A549 (cell line): Measurements from ENCODE around the gene OXLD1. TPM values are rescaled to one million over a fixed set of nuclear protein-coding genes. Genes with fewer than 3 reads are reported as not detected.
A peak's percentile ranks its signal among the peaks of the same experiment; 100 is the strongest.

ENCODE experiments used
- ATAC-seq, 2 experiments: fragments of 200-7000 bp in 1 of 2; fragments of >200 bp in 1 of 2; cut with Nextera tagmentation in 1 of 2; cut with Tn5 transposase in 1 of 2; 3 replicates each; pipeline versions ENCODE4 v1.8.0 to v1.9.1; 2018 to 2020; ENCODE audit warnings: mild to moderate bottlenecking in 1 of 2, moderate library complexity in 1 of 2
- CTCF ChIA-PET: fragments of 300-600 bp; sonication (Branson Sonifier 250); formaldehyde crosslinking; extraction: SDS; loops from one replicate; lab custom pipeline; 2021; ENCODE audit warnings: antibody characterized with exemption, inconsistent platforms; lab: Yijun Ruan, JAX
- POLR2A ChIA-PET: fragments of 350-600 bp; formaldehyde crosslinking; extraction: SDS; loops from one replicate; lab custom pipeline; 2021; ENCODE audit warnings: antibody characterized with exemption, inconsistent platforms; lab: Yijun Ruan, JAX
- DNase-seq, 2 experiments: peaks; one replicate each; pipeline versions ENCODE4 v3.0.0 to v3.0.0-alpha.2; 2011 to 2016; ENCODE audit warnings: low read depth in 1 of 2, low spot score in 1 of 2
- FAIRE-seq: peaks from 2 replicates; lab custom pipeline; 2011; peaks lifted over from hg19 to GRCh38; lab: Jason Lieb, UNC
- H3K27ac ChIP-seq, 2 experiments: fragments of >200 bp; sonication (Bioruptor Twin); formaldehyde crosslinking; 3 replicates each; pipeline ENCODE4 v1.5.1; 2016 to 2017
- H3K4me1 ChIP-seq: fragments of >200 bp; sonication (Bioruptor Twin); formaldehyde crosslinking; 3 replicates; pipeline ENCODE4 v1.6.1; 2016
- H3K4me2 ChIP-seq: fragments of >200 bp; sonication (Bioruptor Twin); formaldehyde crosslinking; 3 replicates; pipeline ENCODE4 v1.6.1; 2016
- H3K4me3 ChIP-seq: fragments of >200 bp; sonication (Bioruptor Twin); formaldehyde crosslinking; 3 replicates; pipeline ENCODE4 v1.5.1; 2016
- H3K9me3 ChIP-seq: fragments of >200 bp; sonication (Bioruptor Twin); formaldehyde crosslinking; 3 replicates; pipeline ENCODE4 v1.6.1; 2016
- BHLHE40 ChIP-seq: IDR thresholded peaks from 2 replicates; pipeline ENCODE4 v1.6.1; 2012; ENCODE audit warnings: low read depth, low read length, inconsistent platforms
- CHD4 ChIP-seq: fragments of 200-600 bp; sonication (generic); IDR thresholded peaks from 2 replicates; pipeline ENCODE4 v1.6.1; 2016; ENCODE audit warnings: antibody characterized with exemption, mild to moderate bottlenecking, borderline replicate concordance
- EP300 ChIP-seq, 2 experiments: fragments of >200 bp; sonication (Bioruptor Twin); formaldehyde crosslinking; IDR thresholded peaks; 2 replicates in 1 of 2; 3 replicates in 1 of 2; pipeline ENCODE4 v1.6.1; 2016 to 2017
- HMGXB4 ChIP-seq: fragments of 250-450 bp; sonication (Bioruptor Pico); IDR thresholded peaks from 2 replicates; pipeline ENCODE4 v1.5.0; 2021; ENCODE audit warnings: mild to moderate bottlenecking, moderate library complexity, borderline replicate concordance
- MAX ChIP-seq: IDR thresholded peaks from 2 replicates; pipeline ENCODE4 v1.6.1; 2012
- MAZ ChIP-seq: fragments of 150-350 bp; IDR thresholded peaks from 2 replicates; pipeline ENCODE4 v1.6.1; 2014; ENCODE audit warnings: antibody characterized with exemption, low read depth, low read length, borderline replicate concordance
- NFE2L2 ChIP-seq: fragments of 150-350 bp; conservative IDR thresholded peaks from 2 replicates; pipeline ENCODE4 v1.6.1; 2014; ENCODE audit warnings: low read length
- NPAS2 ChIP-seq: fragments of 250-450 bp; sonication (Bioruptor Pico); IDR thresholded peaks from 2 replicates; pipeline ENCODE4 v1.8.0; 2022; ENCODE audit warnings: mild to moderate bottlenecking, moderate library complexity, borderline replicate concordance
- POLR2A ChIP-seq: IDR thresholded peaks from 2 replicates; pipeline ENCODE4 v1.6.1; 2012; ENCODE audit warnings: mild to moderate bottlenecking, low read length
- POLR2AphosphoS2 ChIP-seq: conservative IDR thresholded peaks from 2 replicates; pipeline ENCODE4 v1.6.1; 2012; ENCODE audit warnings: low read length, improper control_type of control experiment, inconsistent platforms
- RCOR1 ChIP-seq: fragments of 150-350 bp; IDR thresholded peaks from 2 replicates; pipeline ENCODE4 v1.6.1; 2014; ENCODE audit warnings: antibody characterized with exemption, low read length, low read depth
- TP53 ChIP-seq: fragments of 250-450 bp; sonication (Bioruptor Pico); IDR thresholded peaks from 2 replicates; pipeline ENCODE4 v1.5.0; 2021; ENCODE audit warnings: mild to moderate bottlenecking, moderate library complexity
- WGBS: methylation state at CpG from one replicate; pipeline ENCODE4 v1.1.6; 2017; ENCODE audit errors: missing lambda C conversion rate; 5-methylcytosine and 5-hydroxymethylcytosine counted together
- polyA plus RNA-seq, 4 experiments: library from polyadenylated mRNA; depleted of rRNA in 3 of 4; stranded (reverse); fragments of >200 nt; fragmentation: RNase III in 1 of 4; extraction: RNeasy Plus Mini Kit Qiagen cat#74134 plus additional on column Dnase treatment in 1 of 4; gene quantifications; 2 replicates in 3 of 4; 3 replicates in 1 of 4; pipeline ENCODE4 v1.2.3, GENCODE V29; 2011 to 2017
- TF ChIP-seq, protein P1 (sequence below): fragments of 200-600 bp; sonication (generic); IDR thresholded peaks from 2 replicates; pipeline ENCODE4 v1.6.1; 2016; ENCODE audit warnings: antibody characterized with exemption, mild to moderate bottlenecking, moderate library complexity
- TF ChIP-seq, protein P2 (sequence below): fragments of 150-350 bp; IDR thresholded peaks from 2 replicates; pipeline ENCODE4 v1.6.1; 2014; ENCODE audit warnings: low read depth, mild to moderate bottlenecking, low read length
- TF ChIP-seq, protein P3 (sequence below): fragments of 450-650 bp; IDR thresholded peaks from 2 replicates; pipeline ENCODE4 v1.6.1; 2014; ENCODE audit warnings: antibody characterized with exemption
- TF ChIP-seq, protein P4 (sequence below): fragments of >200 bp; sonication (Bioruptor Twin); formaldehyde crosslinking; IDR thresholded peaks from 3 replicates; pipeline ENCODE4 v1.6.1; 2016

Gene OXLD1
- polyA plus RNA-seq, 2 of the 4 experiments (the other 2 are of a cell fraction) = 38.7 to 47.1 TPM

GRCh38 chr17:81652906-81653771 is 13.3 kb downstream of the OXLD1 start:
- Histone ChIP-seq H3K4me2 (no peak overlapping the region), H3K27ac (no peak overlapping the region), H3K4me3 (no peak overlapping the region), H3K4me1 (peaks cover 14% of the 10 kb centered on the region), H3K9me3 (no peaks in the 10 kb centered on the region)
- no peak for FAIRE-seq
- CTCF ChIA-PET = interaction anchor here (1.1 to 1.4 kb wide), 2 partner anchors 13 to 53 kb away, joined by 3 to 8 read pairs; no protein-coding TSS in a partner anchor
- POLR2A ChIA-PET = interaction anchor here (1.0 kb wide), 1 partner anchor 13 kb away, joined by 4 read pairs; the partner anchor contains the start of genes CCDC137 and OXLD1
- TF ChIP-seq NPAS2 (CRISPR knock-in tag) = no peak
- TF ChIP-seq MAX = no peak
- TF ChIP-seq EP300 (IDR thresholded peaks at IDR 0.05) = no peak
- TF ChIP-seq, protein P1, sequence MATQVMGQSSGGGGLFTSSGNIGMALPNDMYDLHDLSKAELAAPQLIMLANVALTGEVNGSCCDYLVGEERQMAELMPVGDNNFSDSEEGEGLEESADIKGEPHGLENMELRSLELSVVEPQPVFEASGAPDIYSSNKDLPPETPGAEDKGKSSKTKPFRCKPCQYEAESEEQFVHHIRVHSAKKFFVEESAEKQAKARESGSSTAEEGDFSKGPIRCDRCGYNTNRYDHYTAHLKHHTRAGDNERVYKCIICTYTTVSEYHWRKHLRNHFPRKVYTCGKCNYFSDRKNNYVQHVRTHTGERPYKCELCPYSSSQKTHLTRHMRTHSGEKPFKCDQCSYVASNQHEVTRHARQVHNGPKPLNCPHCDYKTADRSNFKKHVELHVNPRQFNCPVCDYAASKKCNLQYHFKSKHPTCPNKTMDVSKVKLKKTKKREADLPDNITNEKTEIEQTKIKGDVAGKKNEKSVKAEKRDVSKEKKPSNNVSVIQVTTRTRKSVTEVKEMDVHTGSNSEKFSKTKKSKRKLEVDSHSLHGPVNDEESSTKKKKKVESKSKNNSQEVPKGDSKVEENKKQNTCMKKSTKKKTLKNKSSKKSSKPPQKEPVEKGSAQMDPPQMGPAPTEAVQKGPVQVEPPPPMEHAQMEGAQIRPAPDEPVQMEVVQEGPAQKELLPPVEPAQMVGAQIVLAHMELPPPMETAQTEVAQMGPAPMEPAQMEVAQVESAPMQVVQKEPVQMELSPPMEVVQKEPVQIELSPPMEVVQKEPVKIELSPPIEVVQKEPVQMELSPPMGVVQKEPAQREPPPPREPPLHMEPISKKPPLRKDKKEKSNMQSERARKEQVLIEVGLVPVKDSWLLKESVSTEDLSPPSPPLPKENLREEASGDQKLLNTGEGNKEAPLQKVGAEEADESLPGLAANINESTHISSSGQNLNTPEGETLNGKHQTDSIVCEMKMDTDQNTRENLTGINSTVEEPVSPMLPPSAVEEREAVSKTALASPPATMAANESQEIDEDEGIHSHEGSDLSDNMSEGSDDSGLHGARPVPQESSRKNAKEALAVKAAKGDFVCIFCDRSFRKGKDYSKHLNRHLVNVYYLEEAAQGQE = no peak
- TF ChIP-seq BHLHE40 = no peak
- TF ChIP-seq, protein P2, sequence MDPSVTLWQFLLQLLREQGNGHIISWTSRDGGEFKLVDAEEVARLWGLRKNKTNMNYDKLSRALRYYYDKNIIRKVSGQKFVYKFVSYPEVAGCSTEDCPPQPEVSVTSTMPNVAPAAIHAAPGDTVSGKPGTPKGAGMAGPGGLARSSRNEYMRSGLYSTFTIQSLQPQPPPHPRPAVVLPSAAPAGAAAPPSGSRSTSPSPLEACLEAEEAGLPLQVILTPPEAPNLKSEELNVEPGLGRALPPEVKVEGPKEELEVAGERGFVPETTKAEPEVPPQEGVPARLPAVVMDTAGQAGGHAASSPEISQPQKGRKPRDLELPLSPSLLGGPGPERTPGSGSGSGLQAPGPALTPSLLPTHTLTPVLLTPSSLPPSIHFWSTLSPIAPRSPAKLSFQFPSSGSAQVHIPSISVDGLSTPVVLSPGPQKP = no peak
- no peak for DNase-seq
- 85% methylated on average over 27 of the region's 27 CpGs for WGBS
- no peak for ATAC-seq

DNA sequence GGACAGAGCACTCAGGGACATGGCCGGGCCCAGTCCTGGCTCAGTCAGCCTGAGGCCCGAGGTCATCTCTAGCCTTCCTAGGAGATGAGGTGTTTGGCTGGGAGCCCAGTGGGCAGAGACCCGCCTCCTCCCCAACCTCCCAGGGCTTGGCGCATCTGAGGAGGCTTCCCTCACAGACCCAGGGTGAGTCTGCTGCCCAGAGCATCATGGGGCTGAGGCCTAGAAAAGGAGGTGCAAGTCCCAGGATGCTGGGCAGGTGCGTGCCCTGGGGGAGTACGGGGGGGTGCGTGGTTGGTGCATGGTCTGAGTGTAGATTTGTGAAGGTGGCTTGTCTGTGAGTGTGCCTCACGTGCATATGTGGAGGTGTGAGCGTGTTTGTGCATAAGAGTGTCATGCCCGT is 14.7 kb downstream of the OXLD1 start:
- H3K27ac ChIP-seq = peak overlapping the region; percentile 68 to 84
- peak; percentile 79 to 90 for ATAC-seq
- H3K9me3 ChIP-seq = no peaks in the 10 kb centered on the region
- TF ChIP-seq MAX = peak; percentile 63; the same call in 1 of the 2 replicates
- no peak for TF ChIP-seq BHLHE40
- H3K4me1 ChIP-seq = peaks cover 14% of the 10 kb centered on the region
- FAIRE-seq = no peak
- ChIA-PET CTCF (no interaction called here), POLR2A (no interaction called here)
- H3K4me3 ChIP-seq = no peak overlapping the region
- 45% methylated on average over 10 of the region's 10 CpGs for WGBS
- peak overlapping the region; percentile 56 for H3K4me2 ChIP-seq
- DNase-seq = peak; percentile 85 to 92

DNA sequence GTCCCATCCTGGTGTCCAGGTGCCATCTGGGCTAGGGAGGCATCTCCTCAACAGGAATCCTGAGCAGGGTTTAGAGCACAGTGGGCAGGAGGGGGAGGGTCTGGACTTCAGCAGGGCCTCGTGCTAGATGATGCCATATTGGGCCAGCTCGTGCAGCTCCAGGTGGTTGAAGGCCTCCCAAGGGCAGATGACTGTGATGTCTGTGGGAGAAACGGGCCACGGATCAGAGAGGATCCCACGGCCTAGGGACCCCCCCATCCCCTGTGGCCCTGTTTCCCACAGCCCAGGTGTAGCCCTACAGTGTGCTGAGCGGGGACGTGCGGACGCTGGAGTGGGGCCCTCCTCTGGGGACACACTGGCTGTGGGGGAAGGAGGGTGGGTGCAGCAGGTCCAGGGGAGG is 15.5 kb downstream of the OXLD1 start:
- POLR2A ChIA-PET = interaction anchor here (0.9 kb wide), 1 partner anchor 9 kb away, joined by 3 read pairs; no protein-coding TSS in a partner anchor
- peaks cover 14% of the 10 kb centered on the region for H3K4me1 ChIP-seq
- ATAC-seq (peak; percentile 3 to 10; a peak in 4 of 6 replicates), FAIRE-seq (no peak), DNase-seq (no peak)
- H3K27ac ChIP-seq = peak overlapping the region; percentile 68 to 84
- 83% methylated on average over 8 of the region's 9 CpGs for WGBS
- no peaks in the 10 kb centered on the region for H3K9me3 ChIP-seq
- no peak for TF ChIP-seq POLR2AphosphoS2
- TF ChIP-seq TP53 = no peak
- TF ChIP-seq NPAS2 (CRISPR knock-in tag) = no peak
- no peak for TF ChIP-seq CHD4
- H3K4me2 ChIP-seq = peak overlapping the region; percentile 56
- no peak overlapping the region for H3K4me3 ChIP-seq
- CTCF ChIA-PET = interaction anchor here (1.2 kb wide), 1 partner anchor 18 kb away, joined by 3 read pairs; no protein-coding TSS in a partner anchor

DNA sequence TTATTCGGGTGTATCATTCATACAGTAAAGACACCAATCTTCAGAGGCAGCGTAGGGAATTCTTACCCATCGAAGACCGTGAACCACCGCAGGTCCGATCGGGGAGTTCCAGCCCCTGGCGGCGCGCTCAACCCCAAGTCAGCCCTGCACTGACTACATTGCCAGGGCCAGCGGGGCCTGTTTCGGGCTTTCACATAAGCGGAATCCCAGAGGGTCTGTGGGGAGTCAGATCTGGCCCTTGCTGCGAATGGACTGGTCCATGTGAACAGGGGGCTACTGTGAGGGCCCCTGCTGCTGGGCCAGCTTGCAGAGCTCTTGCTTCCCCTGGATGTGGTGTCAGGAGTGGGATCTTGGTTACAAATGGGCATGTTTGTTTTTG is 17.7 kb downstream of the OXLD1 start:
- POLR2A ChIA-PET = no interaction called here
- TF ChIP-seq MAZ = no peak
- TF ChIP-seq POLR2A = no peak
- no peak for TF ChIP-seq HMGXB4 (CRISPR knock-in tag)
- TF ChIP-seq, protein P3, sequence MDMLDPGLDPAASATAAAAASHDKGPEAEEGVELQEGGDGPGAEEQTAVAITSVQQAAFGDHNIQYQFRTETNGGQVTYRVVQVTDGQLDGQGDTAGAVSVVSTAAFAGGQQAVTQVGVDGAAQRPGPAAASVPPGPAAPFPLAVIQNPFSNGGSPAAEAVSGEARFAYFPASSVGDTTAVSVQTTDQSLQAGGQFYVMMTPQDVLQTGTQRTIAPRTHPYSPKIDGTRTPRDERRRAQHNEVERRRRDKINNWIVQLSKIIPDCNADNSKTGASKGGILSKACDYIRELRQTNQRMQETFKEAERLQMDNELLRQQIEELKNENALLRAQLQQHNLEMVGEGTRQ = no peak
- TF ChIP-seq TP53 = no peak
- no peak for TF ChIP-seq RCOR1
- TF ChIP-seq, protein P4, sequence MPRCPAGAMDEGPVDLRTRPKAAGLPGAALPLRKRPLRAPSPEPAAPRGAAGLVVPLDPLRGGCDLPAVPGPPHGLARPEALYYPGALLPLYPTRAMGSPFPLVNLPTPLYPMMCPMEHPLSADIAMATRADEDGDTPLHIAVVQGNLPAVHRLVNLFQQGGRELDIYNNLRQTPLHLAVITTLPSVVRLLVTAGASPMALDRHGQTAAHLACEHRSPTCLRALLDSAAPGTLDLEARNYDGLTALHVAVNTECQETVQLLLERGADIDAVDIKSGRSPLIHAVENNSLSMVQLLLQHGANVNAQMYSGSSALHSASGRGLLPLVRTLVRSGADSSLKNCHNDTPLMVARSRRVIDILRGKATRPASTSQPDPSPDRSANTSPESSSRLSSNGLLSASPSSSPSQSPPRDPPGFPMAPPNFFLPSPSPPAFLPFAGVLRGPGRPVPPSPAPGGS = no peak
- TF ChIP-seq POLR2AphosphoS2 = no peak
- TF ChIP-seq EP300 (IDR thresholded peaks at IDR 0.05) = no peak
- TF ChIP-seq NFE2L2 = no peak

More for the DNA sequence above, 17.7 kb downstream of the OXLD1 start:
- Histone ChIP-seq H3K4me2 (no peak overlapping the region), H3K27ac (no peak overlapping the region), H3K4me1 (peaks cover 14% of the 10 kb centered on the region), H3K4me3 (no peak overlapping the region), H3K9me3 (no peaks in the 10 kb centered on the region)
- ATAC-seq = no peak
- no peak for DNase-seq
- CTCF ChIA-PET = interaction anchor here (0.9 to 2.7 kb wide), 5 partner anchors 9 to 357 kb away, joined by 3 to 11 read pairs (median 3); no protein-coding TSS in a partner anchor
- no peak for FAIRE-seq
- WGBS = 85% methylated on average over 14 of the region's 14 CpGs
